HL-60/S4 treated with phorbol 12-myristate 13-acetate at 8.2 ng/mL for 4 days and 3 days (cell line): ENCODE data around the gene NR3C2.

ENCODE experiments used
- in situ Hi-C: fragments of 300-500 bp; cut with MboI; formaldehyde crosslinking; loops from 2 replicates; pipeline ENCODE4 v1.15.0; 2022; ENCODE audit warnings: low sequenced_read_pairs

The NR3C2 gene

DNA sequence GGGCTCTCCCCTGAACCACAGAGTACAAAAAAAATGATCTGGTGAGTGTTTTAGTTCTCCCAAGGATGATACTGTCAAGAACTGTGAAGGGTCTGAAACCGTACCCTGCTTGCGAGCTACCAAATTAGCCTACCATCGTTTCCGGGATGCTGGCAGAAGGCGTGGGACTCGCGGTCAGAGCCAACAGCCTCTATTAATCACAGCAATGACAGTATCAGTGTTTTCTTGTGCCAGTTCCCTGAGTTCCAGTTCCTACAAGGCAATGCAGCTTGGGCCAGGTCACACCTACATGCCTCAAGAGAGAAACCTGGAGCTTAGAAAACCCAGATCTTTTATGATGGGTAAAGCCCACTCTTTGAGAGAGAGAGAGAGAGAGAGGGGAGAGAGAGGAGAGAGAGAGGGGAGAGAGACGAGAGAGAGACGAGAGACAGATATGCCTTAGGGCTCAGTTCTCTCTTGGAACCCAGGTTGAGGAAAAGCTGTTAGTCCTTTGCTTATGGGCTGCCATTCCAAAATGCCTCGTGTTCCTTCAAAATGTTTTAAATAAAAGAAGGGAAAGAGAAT lies 382.5 kb downstream of the NR3C2 start:
- in situ Hi-C loops = no loop called here

DNA sequence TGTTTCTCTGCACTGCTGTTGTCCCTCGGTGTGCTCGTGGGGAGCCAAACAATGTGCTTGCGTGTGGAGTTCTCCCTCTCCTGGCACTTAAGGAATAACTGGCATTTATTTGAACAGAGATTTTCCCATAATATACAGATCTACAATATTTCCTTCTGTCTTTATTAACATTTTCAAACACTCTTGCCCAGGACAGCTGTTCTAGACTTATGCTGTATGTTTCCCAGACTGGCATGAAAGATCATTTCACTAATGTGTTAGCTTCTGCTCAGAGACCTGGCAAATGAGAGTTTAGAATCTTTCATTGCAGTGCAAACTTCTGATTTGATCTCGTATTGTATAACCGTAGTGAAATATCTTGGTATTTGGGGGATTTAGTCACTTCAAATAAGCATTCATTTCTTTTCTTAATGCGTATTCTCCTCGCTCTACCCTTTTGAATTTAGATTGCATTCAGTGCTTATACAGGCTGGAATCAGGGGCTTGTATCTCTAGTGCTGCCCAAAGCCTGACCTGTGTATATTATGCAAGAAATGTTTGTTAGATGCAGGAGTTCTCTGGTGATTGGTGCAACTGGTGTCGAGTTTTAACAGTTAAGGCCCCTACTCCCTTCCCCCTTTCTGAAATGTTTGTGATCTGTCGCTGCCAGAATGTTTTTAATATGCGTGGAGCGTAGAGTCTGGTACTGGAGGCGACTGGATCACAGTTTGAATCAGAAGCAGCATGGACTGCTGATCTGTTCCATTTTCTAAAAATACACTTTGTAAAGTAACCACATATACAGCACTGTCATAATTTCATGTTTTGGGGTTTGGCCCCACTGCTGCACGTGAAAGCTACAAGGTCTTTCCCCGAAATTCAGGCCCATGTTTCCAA lies 384.0 kb downstream of the NR3C2 start:
- in situ Hi-C loops = no loop called here

DNA sequence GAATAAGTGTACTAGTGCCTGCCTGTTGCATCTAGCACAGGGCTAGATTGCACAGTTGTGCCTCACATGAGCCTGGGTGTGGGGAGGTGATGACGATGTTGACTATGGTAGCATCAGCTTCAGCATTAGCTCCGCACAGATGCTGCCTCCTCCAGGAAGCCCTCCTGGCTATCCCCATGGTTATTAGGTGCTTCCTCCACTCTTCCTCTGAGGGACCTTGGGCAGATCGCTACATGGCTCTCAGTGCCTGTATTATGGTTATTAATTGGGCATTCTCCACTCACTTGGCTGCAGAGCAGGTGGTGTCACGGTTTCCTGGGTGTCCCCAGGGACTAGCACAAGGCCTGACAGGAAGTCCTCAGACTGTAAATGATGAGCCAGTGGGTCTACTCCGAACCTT lies 384.7 kb downstream of the NR3C2 start:
- in situ Hi-C loops = no loop called here

- in situ Hi-C loops = no loop called here
These were observed 385.3 kb downstream of the NR3C2 start for GRCh38 chr4:148056879-148057278.

GRCh38 chr4:148055844-148056243 lies 386.4 kb downstream of the NR3C2 start:
- in situ Hi-C loops = no loop called here

GRCh38 chr4:148054275-148054674 lies 387.9 kb downstream of the NR3C2 start:
- in situ Hi-C loops = no loop called here

GRCh38 chr4:148053298-148054003 lies 388.8 kb downstream of the NR3C2 start:
- in situ Hi-C loops = no loop called here

GRCh38 chr4:148052448-148052847 lies 389.8 kb downstream of the NR3C2 start:
- in situ Hi-C loops = no loop called here

- in situ Hi-C loops = no loop called here
These were observed 390.8 kb downstream of the NR3C2 start for GRCh38 chr4:148051403-148051802.

GRCh38 chr4:148048598-148048997 lies 393.6 kb downstream of the NR3C2 start:
- in situ Hi-C loops = no loop called here

GRCh38 chr4:148044912-148045352 lies 397.3 kb downstream of the NR3C2 start:
- in situ Hi-C loops = no loop called here

DNA sequence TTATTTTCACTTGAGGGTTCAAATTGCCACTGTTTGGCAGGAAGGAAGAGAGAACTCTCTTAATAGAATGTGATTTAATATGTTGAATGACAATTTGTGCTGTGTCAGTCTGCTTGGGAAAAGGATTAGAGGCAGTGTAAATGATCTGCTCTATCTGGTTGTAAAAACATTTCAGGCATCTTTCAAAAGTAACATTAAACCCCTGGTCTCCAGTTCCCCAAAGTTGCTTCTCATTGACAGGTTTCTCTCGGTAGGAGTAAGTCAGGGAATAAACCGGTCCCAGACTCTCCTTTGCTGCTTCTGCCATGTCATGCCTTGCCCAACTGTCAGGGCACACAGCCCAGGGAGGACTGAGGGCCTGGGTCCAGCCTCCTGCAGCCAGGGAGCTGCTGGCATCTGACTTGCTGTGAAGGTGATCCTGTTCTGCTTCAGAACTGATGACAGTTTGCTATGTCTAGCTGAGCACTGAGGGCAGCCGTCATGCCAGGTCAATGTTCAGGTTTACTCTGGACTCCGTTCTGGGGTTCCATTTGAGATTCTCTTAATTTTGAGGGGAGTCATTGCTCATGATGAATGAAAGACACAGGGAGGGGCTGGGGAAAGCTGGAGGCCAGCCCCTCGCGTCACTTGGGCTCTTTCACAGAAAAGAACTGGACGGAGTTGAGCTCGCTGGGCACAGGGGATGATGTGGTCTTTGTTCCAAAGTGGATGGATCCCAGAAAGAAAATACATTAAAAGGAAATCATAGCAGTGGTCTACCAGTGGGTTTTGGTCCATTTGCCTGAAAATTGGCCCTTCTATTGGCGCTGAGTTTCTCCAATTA lies 397.9 kb downstream of the NR3C2 start:
- in situ Hi-C loops = no loop called here

DNA sequence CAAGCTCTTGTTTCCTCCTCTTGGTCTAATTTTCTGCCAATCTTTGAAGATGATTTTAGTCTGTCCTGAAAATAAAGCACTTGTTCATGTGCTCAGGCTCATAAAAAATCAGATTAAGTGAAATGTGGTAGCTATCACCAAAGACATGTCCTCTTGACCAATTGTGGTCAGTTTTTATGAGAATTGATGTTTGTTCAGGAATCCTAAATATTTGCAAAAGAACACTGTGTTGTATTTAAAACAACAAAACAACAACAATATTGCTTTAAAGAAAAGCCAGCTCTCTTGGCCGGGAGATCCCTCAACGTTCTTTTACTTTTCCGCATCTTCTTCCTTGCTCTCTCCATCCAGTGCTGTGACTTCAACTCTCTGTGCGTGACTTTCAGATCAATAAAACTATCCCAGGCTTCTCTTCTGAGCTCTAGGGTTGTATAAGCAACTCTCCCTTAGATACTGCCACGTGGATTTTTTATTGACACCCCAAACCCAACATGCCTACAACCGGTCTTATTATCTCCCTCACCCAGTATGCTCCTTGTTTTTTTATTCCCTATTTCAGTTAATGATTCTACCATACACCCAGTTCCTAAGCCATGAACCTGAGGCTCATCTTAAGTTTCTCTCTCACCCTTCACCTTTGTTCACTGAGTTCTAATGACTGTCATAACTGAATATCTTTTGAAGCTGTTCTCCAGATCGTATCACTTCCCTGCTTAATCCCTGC lies 400.4 kb downstream of the NR3C2 start:
- in situ Hi-C loops = no loop called here

- in situ Hi-C loops = no loop called here
These were observed 407.4 kb downstream of the NR3C2 start for GRCh38 chr4:148034813-148035212.

- in situ Hi-C loops = no loop called here
These were observed 411.9 kb downstream of the NR3C2 start for GRCh38 chr4:148030193-148030873.

DNA sequence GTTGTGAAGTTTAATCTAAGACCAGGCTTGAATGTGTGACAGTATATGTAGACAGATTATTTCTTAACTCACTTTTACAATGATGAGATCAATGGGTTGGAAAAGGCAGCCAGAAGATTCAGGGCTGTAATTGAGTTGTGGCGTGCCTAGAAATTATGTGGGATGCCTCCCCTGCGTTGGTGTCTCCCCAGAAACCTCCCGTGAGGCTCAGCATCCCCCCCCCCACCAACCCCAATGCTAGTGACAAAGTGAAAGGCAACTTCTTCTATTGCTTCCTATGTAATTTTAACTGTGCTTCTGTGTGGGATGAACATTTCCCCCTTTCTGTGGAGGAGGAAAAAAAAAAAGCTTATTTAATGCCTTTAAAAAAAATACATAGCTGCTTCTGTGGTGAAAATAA lies 412.4 kb downstream of the NR3C2 start:
- in situ Hi-C loops = no loop called here
